AG04450 (cell line): ENCODE measurements around the gene MYL9. TPM values are rescaled to one million over a fixed set of nuclear protein-coding genes. Genes with fewer than 3 reads are reported as not detected.

Experiments used
- CTCF ChIA-PET: fragments of 300-600, 350-600 bp; formaldehyde crosslinking; extraction: SDS; loops from one replicate; lab custom pipeline; 2022; ENCODE audit warnings: antibody characterized with exemption, inconsistent platforms; lab: Charles Lee
- POLR2A ChIA-PET: fragments of 350-600 bp; formaldehyde crosslinking; extraction: SDS; loops from one replicate; lab custom pipeline; 2021; ENCODE audit warnings: antibody characterized with exemption, inconsistent platforms; lab: Yijun Ruan, JAX
- DNase-seq: peaks from one replicate; pipeline ENCODE4 v3.0.0-alpha.2; 2011; ENCODE audit warnings: low read depth, low spot score
- H3K27ac ChIP-seq: one replicate; pipeline ENCODE4 v1.5.1; 2012; ENCODE audit warnings: low read depth, low read length, control low read depth
- H3K27me3 ChIP-seq: one replicate; pipeline ENCODE4 v1.6.0; 2012; ENCODE audit warnings: low read length; ENCODE audit not compliant: control insufficient read depth, insufficient read depth
- H3K4me3 ChIP-seq: 2 replicates; pipeline ENCODE4 v1.5.1; 2011; ENCODE audit warnings: mild to moderate bottlenecking, low read depth, low read length, control low read depth
- H3K9me3 ChIP-seq: 2 replicates; pipeline ENCODE4 v1.5.1; 2012; ENCODE audit warnings: low read length; ENCODE audit not compliant: control insufficient read depth, insufficient read depth
- CTCF ChIP-seq: IDR thresholded peaks from 2 replicates; pipeline ENCODE4 v1.5.1; 2011; ENCODE audit warnings: low read depth, low read length, control low read depth, inconsistent platforms
- polyA plus RNA-seq: library from polyadenylated mRNA; depleted of rRNA; stranded (reverse); fragments of >200 nt; gene quantifications from 2 replicates; pipeline ENCODE4 v1.2.3, GENCODE V29; 2011

The MYL9 gene
- polyA plus RNA-seq, 1 experiment: 273 TPM

GRCh38 chr20:36573798-36574365, 32.6 kb downstream of the MYL9 start:
- H3K27ac ChIP-seq: peak overlapping the region; percentile 61
- peak overlapping the region; percentile 70 for H3K4me3 ChIP-seq
- H3K27me3 ChIP-seq: no peaks in the 10 kb centered on the region
- DNase-seq: no peak
- H3K9me3 ChIP-seq: no peaks in the 10 kb centered on the region; the same call in 1 of the 2 replicates
- TF ChIP-seq CTCF: no peak
- POLR2A ChIA-PET: interaction anchor here (0.9 to 1.1 kb wide), 2 partner anchors 55 to 200 kb away, joined by 3 to 4 read pairs; partner anchors contain the start of gene DSN1
- CTCF ChIA-PET: interaction anchor here (0.7 kb wide), 1 partner anchor 290 kb away, joined by 5 read pairs; a partner anchor contains a TSS

GRCh38 chr20:36574366-36575135, 33.2 kb downstream of the MYL9 start:
- Histone ChIP-seq H3K4me3 (peak overlapping the region; percentile 70), H3K27ac (peak overlapping the region; percentile 61), H3K9me3 (no peaks in the 10 kb centered on the region; the same call in 1 of the 2 replicates), H3K27me3 (no peaks in the 10 kb centered on the region)
- no peak for TF ChIP-seq CTCF
- POLR2A ChIA-PET: interaction anchor here (0.7 to 1.1 kb wide), 2 partner anchors 31 to 199 kb away, joined by 3 to 4 read pairs; partner anchors contain the start of genes DSN1 and RAB5IF
- CTCF ChIA-PET: interaction anchor here (2.1 kb wide), 1 partner anchor 30 kb away, joined by 9 read pairs; no protein-coding TSS in a partner anchor
- DNase-seq: no peak

- POLR2A ChIA-PET: interaction anchor here (1.0 kb wide), 1 partner anchor 9 kb away, joined by 3 read pairs; no protein-coding TSS in a partner anchor
- CTCF ChIA-PET: interaction anchor here (2.1 kb wide), 1 partner anchor 29 kb away, joined by 9 read pairs; no protein-coding TSS in a partner anchor
- TF ChIP-seq CTCF: no peak
- no peaks in the 10 kb centered on the region; the same call in 1 of the 2 replicates for H3K9me3 ChIP-seq
- no peak overlapping the region for H3K27ac ChIP-seq
- no peak for DNase-seq
- H3K27me3 ChIP-seq: no peaks in the 10 kb centered on the region
- H3K4me3 ChIP-seq: no peak overlapping the region
Measured at GRCh38 chr20:36576081-36576445, 34.7 kb downstream of the MYL9 start.

GRCh38 chr20:36578356-36579041, 37.2 kb downstream of the MYL9 start:
- Histone ChIP-seq H3K27ac (no peak overlapping the region), H3K9me3 (no peaks in the 10 kb centered on the region; the same call in 1 of the 2 replicates), H3K4me3 (no peak overlapping the region), H3K27me3 (no peaks in the 10 kb centered on the region)
- CTCF ChIA-PET: interaction anchor here (0.8 to 1.9 kb wide), 5 partner anchors 9 to 230 kb away, joined by 3 to 8 read pairs (median 5); partner anchors contain the start of genes DSN1 and RAB5IF
- no peak for DNase-seq
- TF ChIP-seq CTCF: no peak
- POLR2A ChIA-PET: no interaction called here
